Gastrocnemius medialis (tissue), 4 donors: ENCODE data around the gene GNL2. TPM values are rescaled to one million over a fixed set of nuclear protein-coding genes. Genes with fewer than 3 reads are reported as not detected.

Experiments used
- ATAC-seq, 2 donors: fragments of 150-250 bp; one replicate each; pipeline ENCODE4 v1.9.1; 2016
- DNase-seq, 2 donors: peaks; one replicate each; pipeline ENCODE4 v3.0.0-alpha.2; 2019
- H3K27ac ChIP-seq, 4 donors: fragments of 200-600 bp; sonication (generic); 1 replicate in 1 of 4; 2 replicates in 3 of 4; pipeline ENCODE4 v1.5.1; 2016 to 2018; ENCODE audit warnings: mild to moderate bottlenecking in 2 of 4, moderate library complexity in 1 of 4
- H3K27me3 ChIP-seq, 3 donors: fragments of 200-600 bp; sonication (generic) in 2 of 3; 1 replicate in 1 of 3; 2 replicates in 2 of 3; pipeline versions ENCODE4 v1.5.1 to v1.6.0; 2016 to 2019; ENCODE audit warnings: mild to moderate bottlenecking in 1 of 3, moderate library complexity in 1 of 3
- H3K36me3 ChIP-seq, 2 donors: fragments of 200-600 bp; sonication (generic) in 1 of 2; one replicate each; pipeline ENCODE4 v1.5.1; 2017 to 2018
- H3K4me1 ChIP-seq, 2 donors: fragments of 200-600 bp; sonication (generic) in 1 of 2; one replicate each; pipeline ENCODE4 v1.5.1; 2016 to 2017; ENCODE audit warnings: mild to moderate bottlenecking in 2 of 2
- H3K4me3 ChIP-seq, 4 donors: fragments of 200-600 bp; sonication (generic) in 3 of 4; 1 replicate in 1 of 4; 2 replicates in 3 of 4; pipeline ENCODE4 v1.5.1; 2016 to 2019; ENCODE audit warnings: mild to moderate bottlenecking in 2 of 4
- H3K9me3 ChIP-seq, 3 donors: fragments of 200-600 bp; sonication (generic) in 2 of 3; 1 replicate in 1 of 3; 2 replicates in 2 of 3; pipeline ENCODE4 v1.5.1; 2016 to 2019
- CTCF ChIP-seq, 5 experiments: fragments of 450-650 bp in 3 of 5; fragments of 200-600 bp in 2 of 5; sonication (generic) in 2 of 5; IDR thresholded peaks in 4 of 5; conservative IDR thresholded peaks in 1 of 5; 1 replicate in 4 of 5; 2 replicates in 1 of 5; pipeline ENCODE4 v1.5.1; 2016 to 2019; ENCODE audit warnings: antibody characterized with exemption in 5 of 5, mild to moderate bottlenecking in 3 of 5, moderate library complexity in 3 of 5
- POLR2A ChIP-seq, 2 donors: fragments of 450-650 bp; IDR thresholded peaks; one replicate each; pipeline ENCODE4 v1.6.1; 2017; ENCODE audit warnings: antibody characterized with exemption in 2 of 2, mild to moderate bottlenecking in 2 of 2, moderate library complexity in 2 of 2
- in situ Hi-C, 4 donors: fragments of 200-750 bp; cut with MboI; loops; one replicate each; pipeline versions ENCODE4 v1.15.0 to v1.8.0; 2017; ENCODE audit warnings: low sequenced_read_pairs in 4 of 4
- intact Hi-C: fragments of 100-400 bp; cut with DNase I; formaldehyde crosslinking; loops from one replicate; pipeline ENCODE4 v1.15.1; 2023; ENCODE audit warnings: low total_unique reads
- total RNA-seq, 4 donors: library from RNA; depleted of rRNA; stranded (reverse); fragments of >200 nt; gene quantifications; one replicate each; pipeline versions ENCODE4 v1.1.0 to v1.2.3, GENCODE V29; 2016

The GNL2 gene
- total RNA-seq, 4 donors from 2014 or later, result 37.2 to 49.1 (median 43.2) TPM

DNA sequence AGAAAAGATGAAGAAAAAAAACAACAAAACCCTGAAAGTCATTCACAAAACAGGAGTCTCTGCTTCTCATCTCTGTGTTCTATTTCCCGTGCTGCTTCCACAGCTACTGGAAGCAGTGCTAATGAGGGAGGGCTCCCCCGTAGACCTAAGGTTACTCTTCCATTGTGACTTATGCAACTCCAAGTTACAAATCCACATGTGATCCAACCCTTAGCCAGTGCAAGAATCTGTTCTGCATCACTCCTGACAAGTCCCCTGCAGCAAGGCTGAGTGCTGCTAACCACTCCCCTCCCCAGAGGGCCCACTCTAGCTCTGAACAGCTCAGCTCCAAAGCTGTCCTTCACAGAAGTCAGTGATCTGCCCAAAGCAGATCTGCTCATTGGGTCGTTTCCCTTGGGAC, 28.7 kb downstream of the GNL2 start:
- TF ChIP-seq CTCF (IDR thresholded peaks at IDR 0.05 in 4 of 5, conservative IDR thresholded peaks at IDR 0.05 in 1 of 5) (no peak), POLR2A (IDR thresholded peaks at IDR 0.05) (no peak)
- no peaks in the 10 kb centered on the region for H3K27me3 ChIP-seq
- H3K27ac ChIP-seq, result no peak overlapping the region
- DNase-seq (no peak), ATAC-seq (no peak)
- in situ Hi-C loops, result no loop called here
- H3K9me3 ChIP-seq, result no peaks in the 10 kb centered on the region
- H3K36me3 ChIP-seq, result peaks cover 0 to 74% of the 10 kb centered on the region in 2 donors
- H3K4me1 ChIP-seq, result no peaks in the 10 kb centered on the region
- intact Hi-C loops, result no loop called here
- no peak overlapping the region for H3K4me3 ChIP-seq

DNA sequence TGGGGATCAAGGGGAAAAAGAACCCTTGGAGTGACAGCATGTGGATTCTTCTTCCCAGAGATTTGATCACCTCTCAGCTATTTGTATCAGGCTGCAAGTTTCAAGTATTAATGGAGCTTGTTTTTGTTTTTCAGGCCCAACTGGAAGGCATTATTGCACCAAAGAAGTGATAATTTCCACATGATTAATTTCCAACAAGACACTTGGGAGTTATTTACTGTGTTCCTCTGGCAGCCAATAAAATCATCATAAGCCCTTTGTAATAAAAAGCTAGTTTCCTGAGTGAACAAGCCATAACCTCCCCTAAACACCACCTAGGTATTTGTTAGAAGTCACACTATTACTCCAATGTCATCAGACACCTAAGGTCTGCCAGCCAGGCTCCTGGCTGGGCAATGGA, 30.8 kb downstream of the GNL2 start:
- no peak for TF ChIP-seq POLR2A (IDR thresholded peaks at IDR 0.05)
- TF ChIP-seq CTCF (IDR thresholded peaks at IDR 0.05 in 4 of 5, conservative IDR thresholded peaks at IDR 0.05 in 1 of 5), result no peak
- H3K9me3 ChIP-seq, result no peaks in the 10 kb centered on the region

DNA sequence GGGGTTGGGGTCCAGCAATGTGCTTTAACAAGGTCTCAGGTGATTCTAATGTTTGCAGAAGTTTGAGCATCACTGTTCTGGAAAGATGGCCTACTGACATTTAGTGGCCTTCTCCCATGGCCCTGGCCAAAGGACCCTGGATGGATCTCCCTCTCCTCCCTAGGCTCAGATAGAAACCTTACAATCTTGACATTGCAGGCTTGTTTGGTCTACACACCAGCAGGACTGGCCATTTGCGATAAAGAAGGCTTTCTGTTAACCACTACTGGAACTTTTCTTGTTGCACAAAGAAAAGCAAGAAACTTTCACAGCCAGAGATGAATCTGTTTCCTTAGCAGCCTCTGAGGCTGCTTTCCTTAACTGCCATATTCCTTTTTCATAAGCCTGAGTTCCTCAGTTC, 32.8 kb downstream of the GNL2 start:
- Histone ChIP-seq H3K4me1 (no peaks in the 10 kb centered on the region), H3K27ac (no peak overlapping the region), H3K9me3 (no peaks in the 10 kb centered on the region), H3K4me3 (no peak overlapping the region), H3K36me3 (peaks cover 0 to 33% of the 10 kb centered on the region in 2 donors), H3K27me3 (no peaks in the 10 kb centered on the region)
- in situ Hi-C loops (no loop called here), intact Hi-C loops (no loop called here)
- ATAC-seq (no peak), DNase-seq (no peak)
- no peak for TF ChIP-seq POLR2A (IDR thresholded peaks at IDR 0.05)
- TF ChIP-seq CTCF (IDR thresholded peaks at IDR 0.05 in 4 of 5, conservative IDR thresholded peaks at IDR 0.05 in 1 of 5), result no peak

More for the DNA sequence above, 30.8 kb downstream of the GNL2 start:
- Histone ChIP-seq H3K27me3 (no peaks in the 10 kb centered on the region), H3K4me1 (no peaks in the 10 kb centered on the region), H3K36me3 (peaks cover 0 to 52% of the 10 kb centered on the region in 2 donors), H3K4me3 (no peak overlapping the region), H3K27ac (no peak overlapping the region)
- DNase-seq, result no peak
- ATAC-seq, result no peak
- intact Hi-C loops, result no loop called here
- in situ Hi-C loops, result no loop called here

- no peaks in the 10 kb centered on the region for H3K9me3 ChIP-seq
- DNase-seq, result no peak
- H3K36me3 ChIP-seq, result peaks cover 0 to 18% of the 10 kb centered on the region in 2 donors
- no peak overlapping the region for H3K27ac ChIP-seq
- H3K27me3 ChIP-seq, result no peaks in the 10 kb centered on the region
- H3K4me1 ChIP-seq, result peaks cover 3 to 5% of the 10 kb centered on the region in 2 donors
- in situ Hi-C loops, result no loop called here
- H3K4me3 ChIP-seq, result no peak overlapping the region
- TF ChIP-seq POLR2A (IDR thresholded peaks at IDR 0.05) (no peak), CTCF (IDR thresholded peaks at IDR 0.05 in 4 of 5, conservative IDR thresholded peaks at IDR 0.05 in 1 of 5) (no peak)
- intact Hi-C loops, result no loop called here
- no peak for ATAC-seq
These were observed 34.3 kb downstream of the GNL2 start for GRCh38 chr1:37561133-37562132.
